HG03175 (cell line): ENCODE measurements around the gene TMEM132D.
"Not testable (repeated sequence)": the region's sequence is repeated elsewhere in the genome, so short reads cannot be mapped to it uniquely, and the experiment has no call there.

Source experiments
- ATAC-seq: cut with Tn5 transposase; IDR thresholded peaks from one replicate; pipeline ENCODE4 v1.9.1; 2021; ENCODE audit warnings: mild to moderate bottlenecking, moderate library complexity; ENCODE audit not compliant: unreplicated experiment

TMEM132D gene

GRCh38 chr12:129549656-129550055, 354.2 kb downstream of the TMEM132D start:
- no peak for ATAC-seq

DNA sequence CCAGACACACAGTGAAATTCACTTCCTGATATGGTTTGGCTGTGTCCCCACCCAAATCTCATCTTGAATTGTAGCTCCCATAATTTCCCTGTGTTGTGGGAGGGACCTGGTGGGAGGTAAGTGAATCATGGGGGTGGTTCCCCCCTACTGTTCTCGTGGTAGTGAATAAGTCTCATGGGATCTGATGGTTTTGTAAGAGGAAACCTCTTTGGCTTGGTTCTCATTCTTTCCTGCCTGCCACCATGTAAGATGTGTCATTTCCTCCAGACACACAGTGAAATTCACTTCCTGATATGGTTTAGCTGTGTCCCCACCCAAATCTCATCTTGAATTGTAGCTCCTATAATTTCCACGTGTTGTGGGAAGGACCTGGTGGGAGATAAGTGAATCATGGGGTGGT, 354.8 kb downstream of the TMEM132D start:
- not testable (repeated sequence) for ATAC-seq

- no peak for ATAC-seq
Measured at GRCh38 chr12:129544716-129545115, 359.1 kb downstream of the TMEM132D start.

GRCh38 chr12:129540954-129541353, 362.9 kb downstream of the TMEM132D start:
- no peak for ATAC-seq

- ATAC-seq = no peak
Measured at GRCh38 chr12:129540249-129540648, 363.6 kb downstream of the TMEM132D start.

- not testable (repeated sequence) for ATAC-seq
Measured at GRCh38 chr12:129538724-129539335, 365.0 kb downstream of the TMEM132D start.

DNA sequence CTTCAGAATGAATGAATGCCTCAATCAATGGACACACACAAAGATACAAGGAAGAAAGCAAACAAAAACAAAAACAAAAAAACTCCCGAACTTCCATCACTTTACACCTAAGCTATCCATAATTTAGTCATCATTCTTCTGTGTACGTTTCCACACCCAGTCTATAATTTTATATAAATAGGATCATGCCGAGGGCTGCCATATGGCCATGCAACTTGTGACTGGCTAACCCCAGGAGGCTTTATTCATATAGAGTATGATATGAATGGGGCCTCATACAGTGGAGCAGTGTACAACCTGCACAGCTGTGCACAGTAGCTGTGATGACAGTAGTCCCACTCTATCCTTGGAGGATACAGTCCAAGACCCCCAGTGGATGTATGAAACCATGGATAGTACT, 365.7 kb downstream of the TMEM132D start:
- no peak for ATAC-seq

DNA sequence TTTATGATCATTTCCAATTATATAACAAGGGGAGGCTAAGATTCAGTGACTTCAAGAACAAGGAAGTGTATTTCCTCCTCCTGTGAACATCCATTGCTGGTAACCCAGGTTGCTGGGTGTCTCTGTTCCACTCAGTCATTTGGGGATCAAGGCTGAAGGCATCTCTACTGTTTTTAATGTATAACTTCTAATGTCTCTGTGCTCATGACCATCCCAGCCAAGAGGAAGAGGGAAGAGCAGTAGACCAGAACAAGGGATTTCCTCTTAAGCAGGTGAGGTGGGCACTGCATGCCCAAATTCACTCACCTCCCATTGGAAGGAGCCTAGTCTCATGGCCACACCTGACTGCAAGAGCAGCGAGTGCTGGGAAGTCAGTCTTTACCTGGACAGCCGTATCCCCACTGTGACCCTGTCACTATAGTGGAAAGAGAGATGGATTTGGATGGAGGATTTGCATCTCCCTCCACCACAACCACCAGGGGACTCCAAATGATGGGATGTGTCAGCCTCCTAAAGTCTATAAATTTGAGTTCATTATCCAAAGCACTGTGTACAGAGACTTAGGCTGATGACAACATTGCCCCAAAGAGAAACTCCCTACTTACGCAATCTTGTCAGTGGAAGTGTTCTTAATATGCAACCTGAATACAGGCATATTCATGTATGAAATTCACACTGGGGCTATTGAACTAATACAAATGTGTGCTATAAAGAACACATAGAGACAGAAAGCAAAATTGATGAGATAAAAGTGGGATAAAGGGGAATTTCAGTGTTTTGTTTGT, 368.7 kb downstream of the TMEM132D start:
- no peak for ATAC-seq

GRCh38 chr12:129532707-129533499, 370.9 kb downstream of the TMEM132D start:
- no peak for ATAC-seq

GRCh38 chr12:129532082-129532481, 371.7 kb downstream of the TMEM132D start:
- no peak for ATAC-seq

GRCh38 chr12:129530984-129531383, 372.8 kb downstream of the TMEM132D start:
- no peak for ATAC-seq

- ATAC-seq = no peak
Measured at GRCh38 chr12:129530517-129530916, 373.3 kb downstream of the TMEM132D start.

- no peak for ATAC-seq
Measured at GRCh38 chr12:129527506-129527905, 376.3 kb downstream of the TMEM132D start.

DNA sequence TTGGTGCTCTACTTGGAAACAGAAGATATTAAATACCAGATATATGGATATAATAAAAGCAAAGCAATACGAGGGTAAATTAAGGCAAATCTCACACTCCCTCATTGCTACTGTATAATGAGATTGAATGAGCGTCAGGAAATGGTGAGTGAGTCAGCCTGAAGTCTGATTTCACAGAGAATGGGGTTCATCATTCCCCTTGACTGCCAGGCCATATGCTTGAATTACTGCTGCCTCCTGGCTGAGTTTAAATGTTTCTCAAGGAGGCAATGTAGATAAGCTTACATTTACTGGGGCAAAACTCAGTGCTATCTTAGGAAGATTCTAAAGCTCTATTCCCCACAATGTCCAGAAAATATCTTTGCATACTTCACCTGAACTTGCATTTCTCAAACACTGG, 380.2 kb downstream of the TMEM132D start:
- ATAC-seq = no peak

GRCh38 chr12:129520739-129521138, 383.1 kb downstream of the TMEM132D start:
- no peak for ATAC-seq

GRCh38 chr12:129503802-129504201, 400.0 kb downstream of the TMEM132D start:
- no peak for ATAC-seq

DNA sequence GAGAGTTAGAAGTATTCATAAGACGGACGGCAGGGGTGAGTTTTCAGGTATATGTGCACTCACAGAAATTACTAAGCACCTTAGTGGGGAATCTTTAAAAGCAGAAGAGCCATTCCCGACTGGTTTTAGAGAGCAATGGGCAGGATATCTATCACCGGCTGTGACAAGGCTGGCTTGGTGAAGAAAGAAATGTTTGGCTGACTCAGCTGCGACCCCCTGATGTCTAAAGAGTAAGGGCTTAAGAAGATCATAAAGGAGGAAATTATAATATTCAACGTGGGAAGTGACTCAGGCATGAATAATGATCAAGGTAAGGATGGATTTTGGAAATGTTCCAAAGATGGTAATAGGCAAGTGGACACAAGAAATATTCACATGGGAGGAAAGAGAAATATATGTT, 407.6 kb downstream of the TMEM132D start:
- ATAC-seq = no peak

GRCh38 chr12:129494766-129495165, 409.1 kb downstream of the TMEM132D start:
- no peak for ATAC-seq

DNA sequence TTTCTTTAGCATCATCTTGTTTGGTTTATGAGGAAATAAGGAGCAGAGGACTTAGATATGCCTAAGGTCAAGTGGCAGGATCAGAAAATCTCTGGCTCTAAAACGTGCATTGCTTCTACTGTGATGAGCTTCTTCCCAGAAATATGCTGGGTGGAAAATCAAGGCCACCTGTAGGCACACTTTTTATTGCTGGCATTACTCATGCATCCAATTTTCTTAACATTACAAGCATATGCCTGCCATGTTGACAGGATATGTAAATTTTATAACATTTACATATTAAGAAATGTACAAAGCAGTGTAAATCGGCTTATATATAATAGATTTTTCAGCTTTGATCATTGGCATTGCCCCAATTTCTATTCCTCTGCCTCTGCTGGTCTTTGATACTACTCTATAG, 409.6 kb downstream of the TMEM132D start:
- no peak for ATAC-seq

- ATAC-seq = no peak
Measured at GRCh38 chr12:129489100-129489676, 414.6 kb downstream of the TMEM132D start.

GRCh38 chr12:129486931-129487330, 416.9 kb downstream of the TMEM132D start:
- ATAC-seq = no peak
